ENCODE results near the gene PP2D1.
"Not testable (repeated sequence)": the region's sequence is repeated elsewhere in the genome, so short reads cannot be mapped to it uniquely, and the experiment has no call there.

PP2D1 gene

GRCh38 chr3:19970327-19970726 is 41.7 kb downstream of the PP2D1 start:
- DNase-seq (ENCODE audit: low spot score), result no peak

DNA sequence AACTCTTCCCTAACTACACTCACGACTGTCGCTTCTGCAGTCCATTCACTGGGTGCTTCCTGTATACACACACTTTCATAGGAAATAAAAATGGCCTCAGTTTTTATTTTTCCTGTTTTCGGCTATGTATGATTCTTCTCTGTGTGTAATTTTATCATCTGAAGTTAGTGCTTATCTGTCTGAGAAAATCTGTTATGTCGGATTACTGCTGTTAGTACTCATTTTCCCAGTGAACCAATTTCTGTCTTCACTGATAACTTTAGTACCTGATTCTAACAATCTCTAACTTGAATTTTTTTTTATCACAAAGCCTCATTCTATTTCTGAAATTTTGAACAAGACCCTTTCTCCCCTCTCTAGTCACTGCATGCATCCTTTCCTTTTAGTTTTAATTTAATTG is 44.3 kb downstream of the PP2D1 start:
- no peak for DNase-seq (ENCODE audit: low spot score)

GRCh38 chr3:19967208-19967607 is 44.9 kb downstream of the PP2D1 start:
- DNase-seq (ENCODE audit: low spot score), result no peak

DNA sequence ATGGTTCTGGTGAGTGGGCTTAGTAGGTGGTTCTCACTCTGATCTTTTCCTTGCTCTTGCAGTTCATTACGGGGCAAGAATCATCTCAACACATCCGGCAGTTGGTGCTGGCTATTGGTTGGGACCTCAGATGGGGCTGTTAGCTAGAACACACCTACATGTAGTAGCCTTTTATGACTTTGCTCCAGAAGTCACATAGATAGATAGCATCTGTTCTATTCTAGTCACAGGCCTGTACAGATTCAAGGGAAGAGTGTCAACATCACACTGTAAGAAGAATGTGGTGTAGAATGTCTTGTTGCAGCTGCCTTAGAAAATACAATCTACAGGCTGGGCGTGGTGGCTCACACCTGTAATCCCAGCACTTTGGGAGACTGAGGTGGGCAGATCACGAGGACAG is 50.1 kb downstream of the PP2D1 start:
- DNase-seq (ENCODE audit: low spot score), result no peak

GRCh38 chr3:19960696-19961095 is 51.4 kb downstream of the PP2D1 start:
- DNase-seq (ENCODE audit: low spot score), result no peak

DNA sequence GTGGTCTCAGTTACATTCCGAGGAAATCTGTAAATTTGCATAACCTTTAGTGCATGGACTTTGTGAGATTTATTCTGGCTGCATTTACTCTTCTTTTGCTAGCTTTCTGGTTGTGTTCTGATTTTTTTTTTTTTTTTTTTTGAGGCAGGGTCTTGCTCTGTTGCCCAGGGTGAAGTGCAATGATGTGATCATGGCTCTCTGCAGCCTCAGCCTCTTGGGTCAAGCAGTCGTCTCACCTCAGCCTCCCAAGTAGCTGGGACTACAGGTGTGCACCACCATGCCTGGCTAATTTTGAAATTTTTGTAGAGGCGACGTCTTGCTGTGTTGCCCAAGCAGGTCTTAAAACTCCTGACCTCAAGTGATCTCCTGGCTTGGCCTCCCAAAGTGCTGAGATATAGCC is 52.6 kb downstream of the PP2D1 start:
- DNase-seq (ENCODE audit: low spot score), result no peak

GRCh38 chr3:19957354-19957753 is 54.7 kb downstream of the PP2D1 start:
- DNase-seq (ENCODE audit: low spot score), result not testable (repeated sequence)

GRCh38 chr3:19954676-19955075 is 57.4 kb downstream of the PP2D1 start:
- DNase-seq (ENCODE audit: low spot score), result no peak

GRCh38 chr3:19950316-19950715 is 61.7 kb downstream of the PP2D1 start:
- DNase-seq (ENCODE audit: low spot score), result no peak

DNA sequence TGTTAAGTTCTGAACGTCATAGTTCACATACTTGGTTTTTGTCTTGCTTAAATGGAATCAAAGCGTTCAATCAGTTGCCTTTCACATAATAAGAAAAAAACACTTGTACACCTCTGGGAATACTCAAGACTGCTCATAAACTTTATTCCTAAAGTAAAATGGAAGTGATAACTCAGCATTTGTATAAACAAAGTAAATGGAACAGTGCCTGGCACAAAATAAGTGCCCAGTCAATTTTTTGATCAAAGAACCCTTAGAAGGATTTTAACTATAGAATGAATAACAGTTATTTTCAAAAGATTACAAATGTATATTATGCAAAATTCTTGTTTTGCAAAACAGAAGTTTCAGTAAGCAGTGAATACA is 63.9 kb downstream of the PP2D1 start:
- DNase-seq (ENCODE audit: low spot score), result no peak

GRCh38 chr3:19947549-19948225 is 64.4 kb downstream of the PP2D1 start:
- DNase-seq (ENCODE audit: low spot score), result peak; percentile 50

DNA sequence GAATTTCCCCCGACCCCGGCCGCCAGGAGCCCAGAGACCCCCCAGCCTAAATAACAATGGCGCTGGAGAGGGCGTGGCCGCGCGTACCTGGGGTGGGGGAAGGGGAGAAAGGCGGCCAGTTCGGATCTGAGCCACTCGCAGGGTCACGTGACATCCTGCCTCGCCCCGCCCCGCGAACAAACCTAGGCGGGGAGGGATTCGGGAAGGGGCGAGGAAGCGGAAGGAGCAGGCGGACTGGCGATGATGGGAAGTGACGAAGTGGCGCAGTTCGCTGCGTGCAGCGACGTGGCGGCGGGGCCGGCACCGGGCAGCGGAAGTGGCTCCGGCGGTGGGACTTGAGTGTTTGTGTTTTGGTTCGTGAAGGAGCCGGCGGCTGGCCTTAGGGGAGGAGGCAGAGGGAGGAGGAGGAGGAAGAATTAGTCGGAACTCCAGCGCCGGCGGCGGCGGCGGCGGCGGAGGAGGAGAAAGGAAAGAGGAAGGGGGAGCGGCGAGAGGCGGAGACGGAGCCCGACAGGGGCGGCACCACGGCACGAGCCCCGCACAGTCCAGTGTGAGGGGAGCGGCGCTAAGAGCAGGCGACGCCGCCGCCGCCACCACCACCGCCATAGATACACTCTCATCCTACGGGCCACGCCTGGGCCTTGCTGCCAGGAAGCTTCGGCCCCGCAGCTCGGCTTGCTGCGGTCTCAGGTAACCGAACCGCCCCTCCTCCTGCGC is 65.1 kb downstream of the PP2D1 start, which contains the start of gene RAB5A:
TSS of gene RAB5A (plus strand) at position 266 of the 717 bp plus-strand sequence. CDS start 3,802 bp downstream, outside the sequence.
- peak; percentile 96 for DNase-seq (ENCODE audit: low spot score)

DNA sequence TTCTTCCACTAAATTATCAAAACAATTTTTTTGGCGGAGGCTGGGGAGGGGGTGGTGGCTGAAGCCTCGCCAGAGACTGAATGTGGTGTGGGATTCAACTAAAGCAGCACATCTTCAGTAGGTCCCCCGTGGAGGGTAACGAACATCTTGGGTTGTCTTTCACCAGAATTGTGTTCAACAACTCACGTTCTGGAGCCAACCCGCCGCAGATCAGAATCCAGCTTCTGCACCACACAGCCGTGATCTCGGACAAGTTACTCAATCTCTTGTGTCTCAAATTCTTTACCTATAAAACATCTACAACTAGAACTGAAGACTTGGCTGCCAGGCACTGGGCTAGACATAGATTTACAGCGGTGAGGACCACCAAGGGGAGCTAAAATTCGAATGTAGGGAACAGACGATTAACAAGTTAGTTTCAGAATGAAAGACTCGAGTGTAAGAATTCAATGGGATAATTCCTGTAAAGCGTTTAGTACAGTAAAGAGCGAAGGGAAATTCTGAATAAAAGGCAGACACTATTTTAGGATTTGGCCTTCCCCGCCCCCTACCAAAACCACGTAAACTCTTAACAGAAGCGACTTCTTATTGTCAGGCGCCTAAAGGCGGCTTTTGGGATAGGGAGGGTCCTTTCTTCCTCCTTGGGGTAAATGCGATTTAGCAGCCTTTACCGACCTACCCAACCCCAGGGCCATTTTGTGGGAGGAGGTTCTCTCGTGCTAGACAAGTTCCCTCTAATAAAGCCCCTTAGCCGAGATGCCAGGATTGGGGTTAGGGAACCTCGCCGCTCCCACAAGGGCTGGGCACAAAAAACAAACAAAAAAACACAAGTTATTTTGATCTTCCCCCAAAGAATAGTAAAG is 65.9 kb downstream of the PP2D1 start:
- peak; percentile 22 for DNase-seq (ENCODE audit: low spot score)

DNA sequence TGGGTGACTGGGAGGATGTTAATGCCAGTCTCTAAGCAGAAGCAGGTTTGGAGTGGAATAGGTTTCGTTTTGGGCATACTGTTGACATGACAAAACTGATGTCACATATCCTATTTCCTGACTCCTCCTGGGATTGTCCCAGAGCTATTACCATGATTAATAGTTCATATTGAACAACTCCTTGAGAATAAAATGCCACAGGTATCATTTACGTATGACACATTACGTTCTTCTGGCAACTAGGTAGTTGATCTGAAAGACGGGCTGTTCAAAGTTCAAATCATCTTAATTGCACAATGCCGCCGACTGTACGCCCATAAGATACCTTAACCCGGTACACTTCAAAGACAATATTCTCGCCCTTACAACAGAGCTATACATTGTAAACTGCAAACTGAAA is 66.5 kb downstream of the PP2D1 start:
- no peak for DNase-seq (ENCODE audit: low spot score)

DNA sequence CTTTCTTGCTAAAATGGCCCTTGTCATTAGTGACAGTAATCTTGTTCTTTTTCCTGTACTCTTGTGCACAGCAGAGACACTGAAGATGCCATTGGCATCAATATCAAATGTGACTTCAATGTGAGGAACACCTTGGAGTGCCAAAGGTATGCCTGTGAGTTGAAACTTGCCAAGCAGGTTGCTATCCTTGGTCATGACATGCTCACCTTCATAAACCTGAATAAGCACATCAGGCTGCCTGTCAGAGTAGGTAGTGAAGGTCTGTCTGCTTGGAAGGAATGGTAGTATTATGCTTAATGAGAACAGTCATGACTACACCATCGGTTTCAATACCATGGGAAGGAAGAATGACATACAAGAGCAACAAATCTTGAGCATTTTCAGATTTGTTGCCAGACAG is 71.4 kb downstream of the PP2D1 start:
- DNase-seq (ENCODE audit: low spot score), result no peak

DNA sequence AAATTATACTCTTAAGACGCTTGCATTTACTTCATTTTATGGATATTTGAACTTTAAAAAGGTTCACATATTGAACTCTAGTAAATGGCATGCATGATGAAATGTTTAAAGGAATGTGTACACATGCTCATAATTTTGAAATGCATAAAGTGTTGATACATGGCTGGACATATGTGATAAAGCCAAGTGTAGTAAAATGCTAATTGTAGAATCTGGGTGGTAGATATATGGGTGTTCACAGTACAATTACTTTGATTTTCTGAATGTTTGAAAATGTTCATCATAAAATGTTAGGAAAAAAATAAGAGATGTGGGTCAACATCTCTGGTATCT is 73.8 kb downstream of the PP2D1 start:
- DNase-seq (ENCODE audit: low spot score), result no peak

GRCh38 chr3:19937459-19938294 is 74.4 kb downstream of the PP2D1 start:
- DNase-seq (ENCODE audit: low spot score), result no peak

Measured in AG08395 (cell line).